ENCODE results near the gene ABCA8.

- TF ChIP-seq, protein P1, sequence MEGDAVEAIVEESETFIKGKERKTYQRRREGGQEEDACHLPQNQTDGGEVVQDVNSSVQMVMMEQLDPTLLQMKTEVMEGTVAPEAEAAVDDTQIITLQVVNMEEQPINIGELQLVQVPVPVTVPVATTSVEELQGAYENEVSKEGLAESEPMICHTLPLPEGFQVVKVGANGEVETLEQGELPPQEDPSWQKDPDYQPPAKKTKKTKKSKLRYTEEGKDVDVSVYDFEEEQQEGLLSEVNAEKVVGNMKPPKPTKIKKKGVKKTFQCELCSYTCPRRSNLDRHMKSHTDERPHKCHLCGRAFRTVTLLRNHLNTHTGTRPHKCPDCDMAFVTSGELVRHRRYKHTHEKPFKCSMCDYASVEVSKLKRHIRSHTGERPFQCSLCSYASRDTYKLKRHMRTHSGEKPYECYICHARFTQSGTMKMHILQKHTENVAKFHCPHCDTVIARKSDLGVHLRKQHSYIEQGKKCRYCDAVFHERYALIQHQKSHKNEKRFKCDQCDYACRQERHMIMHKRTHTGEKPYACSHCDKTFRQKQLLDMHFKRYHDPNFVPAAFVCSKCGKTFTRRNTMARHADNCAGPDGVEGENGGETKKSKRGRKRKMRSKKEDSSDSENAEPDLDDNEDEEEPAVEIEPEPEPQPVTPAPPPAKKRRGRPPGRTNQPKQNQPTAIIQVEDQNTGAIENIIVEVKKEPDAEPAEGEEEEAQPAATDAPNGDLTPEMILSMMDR (IDR thresholded peaks at IDR 0.05), result peak; percentile 83
- TF ChIP-seq, protein P2, sequence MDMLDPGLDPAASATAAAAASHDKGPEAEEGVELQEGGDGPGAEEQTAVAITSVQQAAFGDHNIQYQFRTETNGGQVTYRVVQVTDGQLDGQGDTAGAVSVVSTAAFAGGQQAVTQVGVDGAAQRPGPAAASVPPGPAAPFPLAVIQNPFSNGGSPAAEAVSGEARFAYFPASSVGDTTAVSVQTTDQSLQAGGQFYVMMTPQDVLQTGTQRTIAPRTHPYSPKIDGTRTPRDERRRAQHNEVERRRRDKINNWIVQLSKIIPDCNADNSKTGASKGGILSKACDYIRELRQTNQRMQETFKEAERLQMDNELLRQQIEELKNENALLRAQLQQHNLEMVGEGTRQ (IDR thresholded peaks at IDR 0.05), result no peak
- TF ChIP-seq KDM5A (IDR thresholded peaks at IDR 0.05) (no peak), JUNB (IDR thresholded peaks at IDR 0.05) (no peak), POLR2A (IDR thresholded peaks at IDR 0.05; ENCODE audit: low read length) (no peak), SREBF2 (IDR thresholded peaks at IDR 0.05) (no peak)
Observed at GRCh38 chr17:68972119-68972704, 17.0 kb upstream of the ABCA8 start.
